HG03520 (cell line): Measurements from ENCODE around the gene NOG.

Source experiments
- ATAC-seq: cut with Tn5 transposase; IDR thresholded peaks from one replicate; pipeline ENCODE4 v1.9.1; 2021; ENCODE audit warnings: mild to moderate bottlenecking, moderate library complexity; ENCODE audit not compliant: unreplicated experiment

The NOG gene

DNA sequence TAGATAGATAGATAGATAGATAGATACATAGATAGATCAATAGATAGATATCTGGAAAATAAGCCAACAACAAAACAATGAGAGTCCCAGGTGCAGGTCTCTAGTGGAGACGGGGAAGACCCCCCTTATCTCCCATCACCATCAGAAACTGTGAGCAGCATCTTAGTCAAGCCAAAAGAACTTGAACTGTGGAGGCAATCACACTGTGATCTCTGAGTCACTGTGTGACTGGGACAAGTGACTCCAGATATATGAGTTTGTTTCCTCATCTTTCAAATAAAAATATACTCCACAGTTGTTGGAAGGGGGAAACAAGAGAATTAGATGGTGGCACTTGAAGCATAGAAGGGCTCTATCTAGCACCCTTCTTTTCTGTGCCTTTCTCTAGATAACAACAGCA lies 42.1 kb downstream of the NOG start:
- no peak for ATAC-seq

DNA sequence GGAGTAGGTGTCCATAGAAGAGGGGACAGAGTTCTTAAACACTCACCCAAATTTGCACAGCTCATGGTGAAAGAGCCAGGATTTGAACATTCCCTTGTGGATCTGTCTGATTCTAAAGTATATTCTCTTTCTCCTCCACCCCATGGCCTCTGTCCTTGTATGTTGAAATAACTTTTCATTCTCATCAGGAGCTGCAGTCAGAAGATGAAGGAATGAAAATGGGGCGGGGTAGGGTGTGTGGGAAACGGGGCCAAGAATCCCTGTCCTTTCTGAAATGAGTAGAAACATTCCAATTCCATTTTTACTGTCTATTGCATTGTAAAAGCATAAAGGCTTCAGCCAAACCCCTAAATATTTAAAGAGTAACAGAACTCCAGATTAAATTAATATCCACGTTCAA lies 42.8 kb downstream of the NOG start:
- ATAC-seq = no peak

GRCh38 chr17:56637254-56637653 lies 43.8 kb downstream of the NOG start:
- no peak for ATAC-seq

DNA sequence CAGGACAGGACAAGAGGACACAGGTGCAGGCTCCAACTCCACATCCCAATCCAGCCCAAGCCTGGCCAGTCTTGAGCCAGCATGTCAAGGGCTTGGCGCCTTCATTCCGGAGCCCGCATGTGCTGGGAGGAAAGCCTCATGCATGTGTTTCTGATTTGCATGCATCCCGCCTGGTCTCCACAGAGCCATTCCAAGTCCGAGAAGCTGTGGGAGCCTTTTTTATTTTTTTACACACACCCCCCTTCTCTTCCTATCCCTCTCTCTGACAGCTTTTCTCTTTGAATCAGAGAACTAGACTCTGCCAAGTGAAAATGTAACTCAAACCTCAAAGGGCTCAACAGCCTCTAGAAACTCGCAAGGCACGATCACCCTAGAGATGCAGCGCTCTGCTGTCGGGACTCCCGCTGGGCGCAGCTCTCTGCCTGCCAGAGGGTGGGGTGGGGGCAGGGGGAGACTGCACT lies 45.1 kb downstream of the NOG start:
- ATAC-seq = no peak

GRCh38 chr17:56639517-56639916 lies 46.0 kb downstream of the NOG start:
- no peak for ATAC-seq

- ATAC-seq = no peak
These were observed 46.6 kb downstream of the NOG start for GRCh38 chr17:56640116-56640515.

DNA sequence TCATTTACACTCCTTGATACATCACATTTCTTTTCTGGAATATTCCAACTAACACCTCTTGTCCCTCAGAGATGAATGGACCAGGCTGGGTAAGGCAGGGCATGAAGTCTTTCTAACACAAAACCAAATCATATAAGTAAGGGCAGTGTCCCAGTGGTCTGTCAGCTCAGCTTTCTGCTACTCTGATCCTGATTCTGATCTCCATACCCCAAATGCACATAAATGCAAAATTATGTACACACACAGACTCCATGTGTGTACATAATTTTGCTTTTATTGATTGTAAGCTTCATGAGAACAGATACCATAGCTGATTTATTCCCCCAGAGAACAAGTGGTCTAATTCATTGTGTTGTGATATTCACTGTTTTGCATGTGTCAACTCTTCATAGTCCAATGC lies 47.9 kb downstream of the NOG start:
- no peak for ATAC-seq

GRCh38 chr17:56641894-56642293 lies 48.4 kb downstream of the NOG start:
- no peak for ATAC-seq

GRCh38 chr17:56642424-56642823 lies 48.9 kb downstream of the NOG start:
- no peak for ATAC-seq
